ENCODE data around the gene SSR1. TPM values are rescaled to one million over a fixed set of nuclear protein-coding genes. Genes with fewer than 3 reads are reported as not detected.

Gene SSR1
- total and polyA plus RNA-seq, 2 of the 13 experiments (the other 11 are each of a cell fraction or from before 2014, with no cell fraction given), result 203 to 243 TPM

- TF ChIP-seq NR1H2 (CRISPR knock-in tag; IDR thresholded peaks at IDR 0.05; ENCODE audit: borderline replicate concordance, low read depth) (no peak), ZBTB21 (CRISPR knock-in tag; IDR thresholded peaks at IDR 0.05) (no peak), DDIT3 (CRISPR knock-in tag; IDR thresholded peaks at IDR 0.05) (no peak), ZNF605 (CRISPR knock-in tag; IDR thresholded peaks at IDR 0.05) (peak; percentile 36; the same call in 1 of the 2 replicates), ZNF652 (CRISPR knock-in tag; IDR thresholded peaks at IDR 0.05; ENCODE audit: borderline replicate concordance, low read depth) (no peak), ZNF644 (CRISPR knock-in tag; IDR thresholded peaks at IDR 0.05; ENCODE audit: low read depth) (no peak), ZNF740 (CRISPR knock-in tag; IDR thresholded peaks at IDR 0.05) (peak; percentile 34; the same call in 1 of the 2 replicates), SMAD3 (CRISPR knock-in tag; IDR thresholded peaks at IDR 0.05) (no peak), ZNF614 (CRISPR knock-in tag; IDR thresholded peaks at IDR 0.05; ENCODE audit: borderline replicate concordance) (no peak), ZNF414 (CRISPR knock-in tag; IDR thresholded peaks at IDR 0.05) (no peak), ETV5 (CRISPR knock-in tag; IDR thresholded peaks at IDR 0.05; ENCODE audit: borderline replicate concordance) (no peak), ZMYM3 (CRISPR knock-in tag; IDR thresholded peaks at IDR 0.05) (no peak), GATAD2A (CRISPR knock-in tag; IDR thresholded peaks at IDR 0.05) (peak; percentile 30; the same call in 1 of the 2 replicates), BHLHE40 (IDR thresholded peaks at IDR 0.05; ENCODE audit: low read length) (no peak), EP300 (IDR thresholded peaks at IDR 0.05; ENCODE audit: low read depth in 2 of 2, low read length in 2 of 2) (no peak), EP300 (CRISPR knock-in tag; IDR thresholded peaks at IDR 0.05; ENCODE audit: borderline replicate concordance) (no peak), ZNF512B (CRISPR knock-in tag; IDR thresholded peaks at IDR 0.05; ENCODE audit: borderline replicate concordance) (no peak), NPAS2 (CRISPR knock-in tag; IDR thresholded peaks at IDR 0.05; ENCODE audit: borderline replicate concordance) (no peak), ESRRA (CRISPR knock-in tag; IDR thresholded peaks at IDR 0.05; ENCODE audit: low read depth) (no peak), HIVEP1 (CRISPR knock-in tag; IDR thresholded peaks at IDR 0.05) (no peak), NFATC3 (CRISPR knock-in tag; IDR thresholded peaks at IDR 0.05) (no peak), FLYWCH1 (CRISPR knock-in tag; IDR thresholded peaks at IDR 0.05) (no peak), ONECUT2 (CRISPR knock-in tag; IDR thresholded peaks at IDR 0.05) (0 out of 2 replicates have a peak, but pooled peaks have one; percentile 28), MAZ (IDR thresholded peaks at IDR 0.05; ENCODE audit: borderline replicate concordance, low read depth, low read length) (no peak), MAZ (CRISPR knock-in tag; IDR thresholded peaks at IDR 0.05; ENCODE audit: low read depth) (no peak; the same call in 1 of the 2 replicates), STAG1 (CRISPR knock-in tag; IDR thresholded peaks at IDR 0.05) (peak; percentile 95)
Observed at GRCh38 chr6:7243179-7243981, 69.6 kb downstream of the SSR1 start (continued).
